ENCODE measurements around the gene NCOA7.

The NCOA7 gene

DNA sequence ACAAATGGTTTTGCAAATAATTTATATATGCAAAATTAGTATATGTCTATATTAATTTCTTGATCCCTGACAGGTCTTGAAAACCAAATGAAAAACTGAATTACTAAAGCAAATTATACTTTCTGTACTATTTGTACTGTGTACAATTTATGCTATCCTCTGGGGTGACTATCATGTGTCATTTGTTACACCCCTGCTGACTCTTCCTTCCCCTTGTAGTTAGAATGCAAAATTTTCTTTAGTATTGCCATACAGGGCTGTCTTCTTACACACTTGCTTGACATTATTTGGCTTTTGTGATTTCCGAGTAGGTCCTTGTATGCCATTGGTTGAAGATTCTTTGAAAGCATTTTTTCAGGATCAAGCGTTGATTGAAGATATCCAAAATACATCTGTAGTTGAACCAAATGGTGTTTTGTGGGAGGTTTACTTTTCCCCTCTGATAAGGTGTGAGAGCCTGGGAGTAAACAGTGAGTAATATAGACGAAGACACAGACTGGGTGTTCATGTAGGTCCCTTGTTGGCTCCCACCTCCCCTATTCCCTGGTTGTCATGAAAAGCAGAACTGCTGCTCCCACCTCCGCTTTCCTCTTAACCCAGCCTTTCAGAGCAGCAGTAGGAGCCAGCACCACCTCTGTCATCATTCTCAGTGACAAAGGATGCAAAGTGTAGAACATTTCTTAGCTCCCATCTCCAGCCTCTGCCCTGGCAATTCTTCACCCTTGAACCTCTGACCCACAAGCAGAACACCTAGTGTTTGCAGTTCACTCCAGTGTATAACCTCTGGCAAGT lies 29.0 kb downstream of the NCOA7 start:
- Histone ChIP-seq H3K27ac (replicated peaks) (no peak overlapping the region), H3K27me3 (ENCODE audit: insufficient read depth, poor library complexity, severe bottlenecking) (no peaks in the 10 kb centered on the region), H3K4me3 (replicated peaks; ENCODE audit: insufficient read depth, low read length) (no peak overlapping the region)
- TF ChIP-seq GABPA (IDR thresholded peaks at IDR 0.05; ENCODE audit: low read depth) (no peak), POLR2AphosphoS5 (IDR thresholded peaks at IDR 0.05; ENCODE audit: low read depth) (no peak), SPI1 (IDR thresholded peaks at IDR 0.05; ENCODE audit: borderline replicate concordance, low read depth) (peak; percentile 7; the same call in 1 of the 2 replicates)
- TF ChIP-seq, protein P1, sequence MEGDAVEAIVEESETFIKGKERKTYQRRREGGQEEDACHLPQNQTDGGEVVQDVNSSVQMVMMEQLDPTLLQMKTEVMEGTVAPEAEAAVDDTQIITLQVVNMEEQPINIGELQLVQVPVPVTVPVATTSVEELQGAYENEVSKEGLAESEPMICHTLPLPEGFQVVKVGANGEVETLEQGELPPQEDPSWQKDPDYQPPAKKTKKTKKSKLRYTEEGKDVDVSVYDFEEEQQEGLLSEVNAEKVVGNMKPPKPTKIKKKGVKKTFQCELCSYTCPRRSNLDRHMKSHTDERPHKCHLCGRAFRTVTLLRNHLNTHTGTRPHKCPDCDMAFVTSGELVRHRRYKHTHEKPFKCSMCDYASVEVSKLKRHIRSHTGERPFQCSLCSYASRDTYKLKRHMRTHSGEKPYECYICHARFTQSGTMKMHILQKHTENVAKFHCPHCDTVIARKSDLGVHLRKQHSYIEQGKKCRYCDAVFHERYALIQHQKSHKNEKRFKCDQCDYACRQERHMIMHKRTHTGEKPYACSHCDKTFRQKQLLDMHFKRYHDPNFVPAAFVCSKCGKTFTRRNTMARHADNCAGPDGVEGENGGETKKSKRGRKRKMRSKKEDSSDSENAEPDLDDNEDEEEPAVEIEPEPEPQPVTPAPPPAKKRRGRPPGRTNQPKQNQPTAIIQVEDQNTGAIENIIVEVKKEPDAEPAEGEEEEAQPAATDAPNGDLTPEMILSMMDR (IDR thresholded peaks at IDR 0.05; ENCODE audit: insufficient read depth, low read length), result no peak
- no peak for DNase-seq (ENCODE audit: low read depth in 1 of 2, low spot score in 1 of 2)

- Histone ChIP-seq H3K4me3 (replicated peaks; ENCODE audit: insufficient read depth, low read length) (no peak overlapping the region), H3K27ac (replicated peaks) (no peak overlapping the region), H3K27me3 (ENCODE audit: insufficient read depth, poor library complexity, severe bottlenecking) (no peaks in the 10 kb centered on the region)
- TF ChIP-seq, protein P2, sequence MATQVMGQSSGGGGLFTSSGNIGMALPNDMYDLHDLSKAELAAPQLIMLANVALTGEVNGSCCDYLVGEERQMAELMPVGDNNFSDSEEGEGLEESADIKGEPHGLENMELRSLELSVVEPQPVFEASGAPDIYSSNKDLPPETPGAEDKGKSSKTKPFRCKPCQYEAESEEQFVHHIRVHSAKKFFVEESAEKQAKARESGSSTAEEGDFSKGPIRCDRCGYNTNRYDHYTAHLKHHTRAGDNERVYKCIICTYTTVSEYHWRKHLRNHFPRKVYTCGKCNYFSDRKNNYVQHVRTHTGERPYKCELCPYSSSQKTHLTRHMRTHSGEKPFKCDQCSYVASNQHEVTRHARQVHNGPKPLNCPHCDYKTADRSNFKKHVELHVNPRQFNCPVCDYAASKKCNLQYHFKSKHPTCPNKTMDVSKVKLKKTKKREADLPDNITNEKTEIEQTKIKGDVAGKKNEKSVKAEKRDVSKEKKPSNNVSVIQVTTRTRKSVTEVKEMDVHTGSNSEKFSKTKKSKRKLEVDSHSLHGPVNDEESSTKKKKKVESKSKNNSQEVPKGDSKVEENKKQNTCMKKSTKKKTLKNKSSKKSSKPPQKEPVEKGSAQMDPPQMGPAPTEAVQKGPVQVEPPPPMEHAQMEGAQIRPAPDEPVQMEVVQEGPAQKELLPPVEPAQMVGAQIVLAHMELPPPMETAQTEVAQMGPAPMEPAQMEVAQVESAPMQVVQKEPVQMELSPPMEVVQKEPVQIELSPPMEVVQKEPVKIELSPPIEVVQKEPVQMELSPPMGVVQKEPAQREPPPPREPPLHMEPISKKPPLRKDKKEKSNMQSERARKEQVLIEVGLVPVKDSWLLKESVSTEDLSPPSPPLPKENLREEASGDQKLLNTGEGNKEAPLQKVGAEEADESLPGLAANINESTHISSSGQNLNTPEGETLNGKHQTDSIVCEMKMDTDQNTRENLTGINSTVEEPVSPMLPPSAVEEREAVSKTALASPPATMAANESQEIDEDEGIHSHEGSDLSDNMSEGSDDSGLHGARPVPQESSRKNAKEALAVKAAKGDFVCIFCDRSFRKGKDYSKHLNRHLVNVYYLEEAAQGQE (IDR thresholded peaks at IDR 0.05; ENCODE audit: insufficient replicate concordance, low read depth), result no peak
- TF ChIP-seq SPI1 (IDR thresholded peaks at IDR 0.05; ENCODE audit: borderline replicate concordance, low read depth) (no peak), GABPA (IDR thresholded peaks at IDR 0.05; ENCODE audit: low read depth) (no peak), POLR2AphosphoS5 (IDR thresholded peaks at IDR 0.05; ENCODE audit: low read depth) (no peak)
- TF ChIP-seq, protein P1 (IDR thresholded peaks at IDR 0.05; ENCODE audit: insufficient read depth, low read length), result no peak
- DNase-seq (ENCODE audit: low read depth in 1 of 2, low spot score in 1 of 2), result no peak
These were observed 31.1 kb downstream of the NCOA7 start for GRCh38 chr6:125821825-125822281.

GRCh38 chr6:125823180-125823579 lies 32.4 kb downstream of the NCOA7 start:
- no peak overlapping the region for H3K4me3 ChIP-seq (replicated peaks; ENCODE audit: insufficient read depth, low read length)
- no peak for DNase-seq (ENCODE audit: low read depth in 1 of 2, low spot score in 1 of 2)
- no peaks in the 10 kb centered on the region for H3K27me3 ChIP-seq (ENCODE audit: insufficient read depth, poor library complexity, severe bottlenecking)
- H3K27ac ChIP-seq (replicated peaks), result no peak overlapping the region
- TF ChIP-seq GABPA (IDR thresholded peaks at IDR 0.05; ENCODE audit: low read depth), result no peak
- TF ChIP-seq, protein P2 (IDR thresholded peaks at IDR 0.05; ENCODE audit: insufficient replicate concordance, low read depth), result no peak
- TF ChIP-seq SPI1 (IDR thresholded peaks at IDR 0.05; ENCODE audit: borderline replicate concordance, low read depth), result no peak
- no peak for TF ChIP-seq POLR2AphosphoS5 (IDR thresholded peaks at IDR 0.05; ENCODE audit: low read depth)
- TF ChIP-seq, protein P1 (IDR thresholded peaks at IDR 0.05; ENCODE audit: insufficient read depth, low read length), result no peak

Measured in HL-60 (cell line).